ENCODE results near the gene GPATCH8. TPM values are rescaled to one million over a fixed set of nuclear protein-coding genes. Genes with fewer than 3 reads are reported as not detected.

GPATCH8 gene
- total RNA-seq, 1 experiment from 2014 or later = 33.8 TPM

DNA sequence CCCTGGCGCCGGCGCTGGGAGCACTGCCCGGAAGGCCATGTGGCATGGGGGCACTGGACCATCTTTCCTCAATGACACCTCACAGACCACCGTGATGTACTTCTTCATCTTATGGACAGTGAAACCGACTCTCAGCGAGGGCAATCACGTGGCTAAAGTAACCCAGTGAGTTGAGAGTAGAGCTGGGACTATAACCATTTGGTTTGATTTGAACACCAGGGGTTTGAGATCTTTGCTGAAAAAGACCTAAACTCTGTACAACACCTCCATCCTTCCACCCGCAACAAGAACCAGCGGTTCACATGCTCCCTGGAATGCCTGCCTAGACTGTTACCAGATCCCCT, 117.1 kb downstream of the GPATCH8 start:
- Histone ChIP-seq H3K4me1 (ENCODE audit: insufficient read depth, low read length, poor library complexity, severe bottlenecking) (no peaks in the 10 kb centered on the region), H3K9me3 (ENCODE audit: low read depth, low read length, poor library complexity, severe bottlenecking) (no peaks in the 10 kb centered on the region), H3K36me3 (ENCODE audit: insufficient read depth, low read length, poor library complexity, severe bottlenecking) (no peaks in the 10 kb centered on the region), H3K4me3 (ENCODE audit: low read depth, low read length, poor library complexity, severe bottlenecking) (peak overlapping the region; percentile 49), H3K27me3 (replicated peaks; ENCODE audit: insufficient read depth, low read depth, low read length, poor library complexity) (no peaks in the 10 kb centered on the region), H3K27ac (ENCODE audit: low read depth, low read length, poor library complexity, severe bottlenecking) (no peak overlapping the region)
- DNase-seq (ENCODE audit: low spot score) = no peak
- ChIA-PET CTCF (no interaction called here), POLR2A (ENCODE audit: low non-redundant PET) (no interaction called here)
- no peak for TF ChIP-seq EZH2 (IDR thresholded peaks at IDR 0.05; ENCODE audit: borderline replicate concordance, low read depth, low read length, poor library complexity, severe bottlenecking)
- TF ChIP-seq, protein P1, sequence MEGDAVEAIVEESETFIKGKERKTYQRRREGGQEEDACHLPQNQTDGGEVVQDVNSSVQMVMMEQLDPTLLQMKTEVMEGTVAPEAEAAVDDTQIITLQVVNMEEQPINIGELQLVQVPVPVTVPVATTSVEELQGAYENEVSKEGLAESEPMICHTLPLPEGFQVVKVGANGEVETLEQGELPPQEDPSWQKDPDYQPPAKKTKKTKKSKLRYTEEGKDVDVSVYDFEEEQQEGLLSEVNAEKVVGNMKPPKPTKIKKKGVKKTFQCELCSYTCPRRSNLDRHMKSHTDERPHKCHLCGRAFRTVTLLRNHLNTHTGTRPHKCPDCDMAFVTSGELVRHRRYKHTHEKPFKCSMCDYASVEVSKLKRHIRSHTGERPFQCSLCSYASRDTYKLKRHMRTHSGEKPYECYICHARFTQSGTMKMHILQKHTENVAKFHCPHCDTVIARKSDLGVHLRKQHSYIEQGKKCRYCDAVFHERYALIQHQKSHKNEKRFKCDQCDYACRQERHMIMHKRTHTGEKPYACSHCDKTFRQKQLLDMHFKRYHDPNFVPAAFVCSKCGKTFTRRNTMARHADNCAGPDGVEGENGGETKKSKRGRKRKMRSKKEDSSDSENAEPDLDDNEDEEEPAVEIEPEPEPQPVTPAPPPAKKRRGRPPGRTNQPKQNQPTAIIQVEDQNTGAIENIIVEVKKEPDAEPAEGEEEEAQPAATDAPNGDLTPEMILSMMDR (conservative IDR thresholded peaks at IDR 0.05; ENCODE audit: low read depth, low read length) = no peak
- BruUV-seq (replicated peaks) = no TSS peak
- intact Hi-C loops (cut with micrococcal nuclease; ENCODE audit: unreplicated experiment) = no loop called here

DNA sequence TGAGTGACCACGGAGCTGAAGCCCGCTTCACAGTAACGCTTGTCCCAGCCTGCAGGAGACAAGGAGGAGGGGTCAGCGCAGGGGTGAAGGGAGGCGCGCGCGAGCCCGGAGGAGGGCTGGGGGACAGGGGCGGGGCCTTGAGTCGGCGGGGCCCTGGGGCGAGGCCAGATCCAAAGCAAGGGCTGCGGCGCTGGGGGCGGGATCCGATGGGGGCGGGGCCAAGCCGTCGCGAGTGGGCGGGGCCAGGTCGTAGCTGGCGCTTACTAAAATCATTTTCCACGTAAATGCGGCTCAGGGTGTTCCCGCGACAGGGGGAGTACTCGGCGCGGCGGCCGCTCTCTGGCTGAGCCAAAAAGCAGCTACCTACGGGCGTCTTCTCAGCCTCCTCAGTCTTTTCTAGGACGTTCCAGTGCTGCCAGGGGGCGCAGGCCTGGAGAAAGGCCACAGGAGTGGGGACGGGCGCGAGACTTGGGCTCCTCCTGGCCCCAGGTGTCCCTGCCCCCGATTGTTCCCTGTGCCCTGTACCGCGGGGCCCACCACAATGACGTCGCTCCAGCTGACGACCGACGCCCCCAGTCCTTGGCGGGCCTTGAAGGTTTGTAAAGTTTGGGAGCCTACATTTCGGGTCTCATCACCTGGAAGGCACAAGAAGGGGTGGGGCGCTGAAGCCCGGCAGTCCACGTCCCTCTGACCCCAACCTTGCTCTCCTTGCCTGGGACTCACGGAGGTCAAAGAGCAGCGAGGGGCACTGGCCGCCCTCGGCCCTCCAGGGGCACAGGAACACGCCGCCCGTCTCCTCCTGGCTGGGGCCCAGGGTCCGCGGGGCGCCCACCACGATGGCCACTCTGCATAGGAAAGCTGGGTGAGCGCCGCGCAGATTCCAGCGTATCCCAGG, 117.7 kb downstream of the GPATCH8 start:
- TF ChIP-seq, protein P1 (conservative IDR thresholded peaks at IDR 0.05; ENCODE audit: low read depth, low read length) = 0 out of 2 replicates have a peak, but pooled peaks have one; percentile 21
- TF ChIP-seq EZH2 (IDR thresholded peaks at IDR 0.05; ENCODE audit: borderline replicate concordance, low read depth, low read length, poor library complexity, severe bottlenecking) = no peak
- ChIA-PET POLR2A (ENCODE audit: low non-redundant PET) (no interaction called here), CTCF (no interaction called here)
- H3K9me3 ChIP-seq (ENCODE audit: low read depth, low read length, poor library complexity, severe bottlenecking) = no peaks in the 10 kb centered on the region
- no TSS peak for BruUV-seq (replicated peaks)
- no peaks in the 10 kb centered on the region for H3K4me1 ChIP-seq (ENCODE audit: insufficient read depth, low read length, poor library complexity, severe bottlenecking)
- intact Hi-C loops (cut with micrococcal nuclease; ENCODE audit: unreplicated experiment) = no loop called here
- no peaks in the 10 kb centered on the region for H3K27me3 ChIP-seq (replicated peaks; ENCODE audit: insufficient read depth, low read depth, low read length, poor library complexity)
- H3K36me3 ChIP-seq (ENCODE audit: insufficient read depth, low read length, poor library complexity, severe bottlenecking) = no peaks in the 10 kb centered on the region
- peak; percentile 72 for DNase-seq (ENCODE audit: low spot score)
- H3K27ac ChIP-seq (ENCODE audit: low read depth, low read length, poor library complexity, severe bottlenecking) = no peak overlapping the region
- peak overlapping the region; percentile 49 for H3K4me3 ChIP-seq (ENCODE audit: low read depth, low read length, poor library complexity, severe bottlenecking)

DNA sequence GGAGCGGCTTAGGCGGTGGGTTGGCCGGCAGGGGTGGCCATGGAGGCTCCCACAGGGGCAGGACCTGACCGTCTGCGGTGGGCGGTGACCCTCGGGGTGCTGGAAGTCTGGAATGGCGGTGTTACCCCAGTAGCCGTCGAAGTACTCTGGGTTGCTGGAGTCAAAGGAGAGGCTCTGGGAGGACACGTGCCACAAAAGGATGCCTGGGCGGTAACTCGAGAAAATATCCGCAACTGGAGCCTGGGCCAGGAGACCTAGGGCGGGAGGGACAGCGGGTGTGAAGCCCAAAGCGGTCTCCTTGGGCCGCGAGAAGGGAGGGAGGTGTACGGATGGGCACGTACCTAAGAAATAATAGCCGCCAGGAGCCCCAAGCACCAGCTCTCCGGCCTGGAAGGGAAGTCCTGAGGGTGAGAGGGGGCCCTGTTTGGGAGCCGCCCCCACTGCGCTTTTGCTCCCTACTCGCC, 118.4 kb downstream of the GPATCH8 start:
- no peak overlapping the region for H3K27ac ChIP-seq (ENCODE audit: low read depth, low read length, poor library complexity, severe bottlenecking)
- ChIA-PET POLR2A (ENCODE audit: low non-redundant PET) (no interaction called here), CTCF (no interaction called here)
- H3K4me1 ChIP-seq (ENCODE audit: insufficient read depth, low read length, poor library complexity, severe bottlenecking) = no peaks in the 10 kb centered on the region
- no peaks in the 10 kb centered on the region for H3K36me3 ChIP-seq (ENCODE audit: insufficient read depth, low read length, poor library complexity, severe bottlenecking)
- intact Hi-C loops (cut with micrococcal nuclease; ENCODE audit: unreplicated experiment) = no loop called here
- BruUV-seq (replicated peaks) = no TSS peak
- H3K4me3 ChIP-seq (ENCODE audit: low read depth, low read length, poor library complexity, severe bottlenecking) = peak overlapping the region; percentile 49
- no peaks in the 10 kb centered on the region for H3K9me3 ChIP-seq (ENCODE audit: low read depth, low read length, poor library complexity, severe bottlenecking)
- H3K27me3 ChIP-seq (replicated peaks; ENCODE audit: insufficient read depth, low read depth, low read length, poor library complexity) = no peaks in the 10 kb centered on the region
- TF ChIP-seq, protein P1 (conservative IDR thresholded peaks at IDR 0.05; ENCODE audit: low read depth, low read length) = no peak
- TF ChIP-seq EZH2 (IDR thresholded peaks at IDR 0.05; ENCODE audit: borderline replicate concordance, low read depth, low read length, poor library complexity, severe bottlenecking) = no peak
- DNase-seq (ENCODE audit: low spot score) = no peak
